GM18508 (cell line): ENCODE data around the gene ENAH.
"Not testable (repeated sequence)": the region's sequence is repeated elsewhere in the genome, so short reads cannot be mapped to it uniquely, and the experiment has no call there.

Source experiments
- ATAC-seq: cut with Tn5 transposase; IDR thresholded peaks from one replicate; pipeline ENCODE4 v1.9.1; 2021; ENCODE audit warnings: moderate number of reproducible peaks; ENCODE audit not compliant: insufficient read depth, unreplicated experiment

Gene ENAH

DNA sequence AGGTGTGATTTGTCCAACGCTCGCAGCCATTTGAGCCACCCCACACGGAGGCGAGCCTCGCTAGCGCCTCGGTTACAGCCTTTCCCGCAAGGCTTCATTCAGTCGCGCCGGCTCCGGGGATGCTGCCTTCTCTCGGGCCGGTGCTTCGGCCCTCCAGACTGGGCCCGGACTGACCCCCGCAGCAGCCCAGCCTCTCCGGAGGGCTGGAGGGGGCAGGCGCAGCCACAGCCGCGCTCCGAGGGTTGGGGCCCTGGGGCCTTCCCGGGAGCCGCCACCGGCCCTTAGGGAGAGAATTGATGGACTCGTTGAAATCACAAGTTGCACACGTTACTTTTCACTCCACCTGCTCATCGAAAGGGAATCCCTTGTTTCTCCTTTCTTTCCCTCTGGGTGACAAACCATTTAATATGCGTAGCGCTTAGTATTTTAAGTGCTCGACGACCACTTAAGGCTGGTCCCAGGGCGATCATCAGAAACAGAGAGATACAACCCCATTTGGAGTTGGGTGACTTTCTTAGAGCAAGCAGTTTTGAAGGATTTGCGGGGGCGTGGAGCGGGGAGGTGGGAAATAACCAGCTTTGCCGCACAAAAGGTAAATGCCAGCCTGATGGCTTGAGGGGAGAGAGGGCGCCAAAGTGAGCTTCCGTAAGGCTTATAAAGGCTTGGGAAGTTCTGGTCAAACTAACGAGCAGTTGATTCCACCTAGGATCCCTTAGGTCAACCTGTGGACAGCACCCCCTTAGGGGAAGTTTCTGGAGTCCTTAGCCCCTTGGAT lies 24.6 kb upstream of the ENAH start:
- no peak for ATAC-seq

GRCh38 chr1:225674381-225674780 lies 21.5 kb upstream of the ENAH start:
- no peak for ATAC-seq

GRCh38 chr1:225670806-225671733 lies 18.1 kb upstream of the ENAH start:
- no peak for ATAC-seq

GRCh38 chr1:225670356-225670755 lies 17.4 kb upstream of the ENAH start:
- ATAC-seq = no peak

DNA sequence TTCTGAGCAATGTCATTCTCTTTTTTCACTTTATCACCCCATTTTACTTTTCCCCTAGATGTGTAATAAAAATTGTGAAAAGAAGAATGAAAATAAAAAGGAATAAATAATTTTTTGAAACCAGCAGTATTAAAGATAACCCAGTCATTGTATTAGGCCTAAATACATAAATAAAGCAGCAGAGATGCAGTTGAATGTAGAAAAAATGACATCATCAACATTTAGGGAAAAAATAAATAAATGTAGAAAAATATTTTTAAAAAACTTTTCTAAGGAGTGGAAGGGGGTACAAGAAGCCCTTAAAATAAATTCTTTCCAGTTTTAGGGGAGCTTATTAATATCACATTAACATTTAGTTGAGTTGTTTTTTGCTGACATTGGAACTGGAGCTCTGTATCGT lies 15.3 kb upstream of the ENAH start:
- ATAC-seq = no peak

GRCh38 chr1:225667362-225667761 lies 14.4 kb upstream of the ENAH start:
- ATAC-seq = no peak

DNA sequence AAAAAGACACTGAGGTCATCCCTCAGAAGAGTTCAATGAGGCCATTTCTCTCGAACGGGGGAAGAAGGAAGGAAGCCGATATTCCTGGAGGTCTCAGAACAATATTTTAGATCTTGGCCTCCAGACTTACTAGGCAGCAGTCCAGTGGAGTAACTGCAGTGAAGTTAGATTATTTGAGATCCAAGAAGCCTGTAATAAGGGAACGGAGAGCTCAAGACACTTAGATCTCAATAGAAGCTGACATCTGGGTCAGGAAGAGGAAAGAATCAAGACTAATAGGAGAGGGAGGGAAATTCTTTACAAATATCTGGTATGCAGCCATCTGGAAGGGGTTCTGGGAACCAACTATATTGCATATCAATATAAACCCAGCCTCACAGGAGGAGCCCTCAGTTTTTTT lies 13.6 kb upstream of the ENAH start:
- no peak for ATAC-seq

DNA sequence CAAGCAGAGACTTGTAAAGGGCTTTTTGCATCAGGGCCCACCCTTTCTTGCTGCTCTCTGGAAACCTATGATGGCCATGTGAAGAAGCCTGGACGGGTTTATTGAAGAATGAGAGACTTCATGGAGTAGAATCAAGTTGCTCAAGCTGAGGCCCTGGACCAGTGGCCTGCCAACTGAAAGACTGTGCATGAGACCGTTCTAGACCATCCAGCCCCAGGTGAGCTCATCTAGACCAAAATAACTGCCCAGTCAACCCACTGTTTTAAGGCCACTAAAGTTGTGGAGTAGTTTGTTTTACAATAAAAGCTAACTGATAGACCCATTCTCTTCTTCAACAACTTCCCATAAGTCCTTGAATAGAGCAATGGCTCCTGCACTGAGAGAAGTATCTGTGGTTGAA lies 11.8 kb upstream of the ENAH start:
- ATAC-seq = no peak

GRCh38 chr1:225662155-225662554 lies 9.2 kb upstream of the ENAH start:
- no peak for ATAC-seq

DNA sequence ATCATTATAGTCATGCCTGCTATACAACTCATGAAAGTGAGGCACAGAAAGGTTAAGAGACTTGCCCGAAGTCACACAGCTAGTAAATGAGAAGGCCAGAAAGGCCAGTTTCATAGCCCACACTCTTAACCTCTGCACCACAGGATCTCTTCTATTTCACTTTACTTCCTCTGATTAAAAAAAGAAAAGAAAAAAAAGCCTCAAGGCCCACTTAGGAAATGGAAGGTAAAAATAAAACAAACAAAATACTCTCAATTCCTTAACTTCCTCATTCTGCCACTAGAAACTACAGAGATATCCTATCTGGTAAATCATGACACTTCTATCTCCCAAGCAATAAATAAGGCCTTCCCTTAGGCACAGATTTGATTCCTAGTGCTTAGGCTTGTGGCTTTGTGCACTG lies 7.6 kb upstream of the ENAH start:
- ATAC-seq = no peak

DNA sequence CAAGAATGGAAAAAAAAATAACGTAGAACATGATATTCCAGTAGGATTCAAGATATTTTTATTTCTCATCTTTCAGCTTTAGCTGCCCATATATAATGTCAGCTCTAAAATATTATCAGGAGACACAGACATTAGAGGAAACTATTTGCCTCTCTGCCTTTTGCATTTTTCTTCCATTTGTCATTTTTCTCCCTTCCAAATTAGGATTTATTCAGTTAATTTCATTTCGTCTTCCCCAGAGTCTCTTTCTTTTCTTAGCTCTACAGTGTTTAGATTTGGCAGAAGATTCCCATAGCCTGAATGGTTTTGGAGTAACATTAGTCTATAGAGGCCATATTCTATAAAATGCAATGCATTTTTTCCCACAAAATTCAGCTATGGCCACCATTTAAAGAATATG lies 5.1 kb upstream of the ENAH start:
- ATAC-seq = no peak

GRCh38 chr1:225657462-225657989 lies 4.6 kb upstream of the ENAH start:
- no peak for ATAC-seq

- not testable (repeated sequence) for ATAC-seq
These were observed 3.3 kb upstream of the ENAH start for GRCh38 chr1:225656259-225656655.

- no peak for ATAC-seq
These were observed 2.8 kb upstream of the ENAH start for GRCh38 chr1:225655509-225656258.

GRCh38 chr1:225654688-225655508 lies 2.0 kb upstream of the ENAH start:
- ATAC-seq = no peak

GRCh38 chr1:225654277-225654597 lies 1.3 kb upstream of the ENAH start:
- no peak for ATAC-seq

- no peak for ATAC-seq
These were observed 747 bp upstream of the ENAH start for GRCh38 chr1:225653463-225654276.

GRCh38 chr1:225651872-225652728 lies 823 bp downstream of the ENAH start:
- ATAC-seq = no peak
